Nephron (organoid): ENCODE data around the gene NCKAP5L.

Experiments used
- H3K27ac Mint-ChIP-seq, 3 experiments: 2 replicates each; pipeline ENCODE4 v1.8.0; 2020; ENCODE audit warnings: mixed read lengths in 3 of 3, mild to moderate bottlenecking in 2 of 3, moderate library complexity in 1 of 3
- H3K27me3 Mint-ChIP-seq: 2 replicates; pipeline ENCODE4 v1.8.0; 2021; ENCODE audit warnings: low read depth, mild to moderate bottlenecking, moderate library complexity, mixed read lengths
- H3K36me3 Mint-ChIP-seq: 2 replicates; pipeline ENCODE4 v1.8.0; 2020; ENCODE audit warnings: low read depth, mixed read lengths
- H3K4me1 Mint-ChIP-seq: 2 replicates; pipeline ENCODE4 v1.8.0; 2020; ENCODE audit warnings: mixed read lengths
- H3K4me3 Mint-ChIP-seq, 3 experiments: 2 replicates each; pipeline ENCODE4 v1.8.0; 2020; ENCODE audit warnings: mild to moderate bottlenecking in 3 of 3, mixed read lengths in 3 of 3, moderate library complexity in 2 of 3
- H3K9me3 Mint-ChIP-seq: 2 replicates; pipeline ENCODE4 v1.8.0; 2020; ENCODE audit warnings: mixed read lengths
- CTCF ChIP-seq, 3 experiments: fragments of 200-600 bp; sonication (generic); IDR thresholded peaks; one replicate each; pipeline ENCODE4 v1.5.0; 2021; ENCODE audit warnings: antibody characterized with exemption in 3 of 3; ENCODE audit not compliant: unreplicated experiment in 3 of 3

Gene NCKAP5L

GRCh38 chr12:49794811-49795653 is 33.2 kb downstream of the NCKAP5L start:
- H3K4me3 Mint-ChIP-seq, result no peak overlapping the region
- H3K27me3 Mint-ChIP-seq, result no peaks in the 10 kb centered on the region
- H3K36me3 Mint-ChIP-seq, result peaks cover 12% of the 10 kb centered on the region
- H3K27ac Mint-ChIP-seq, result no peak overlapping the region
- no peaks in the 10 kb centered on the region for H3K9me3 Mint-ChIP-seq
- no peak for TF ChIP-seq CTCF (IDR thresholded peaks at IDR 0.05; ENCODE audit: unreplicated experiment in 3 of 3)
- H3K4me1 Mint-ChIP-seq, result peaks cover 5% of the 10 kb centered on the region

- TF ChIP-seq CTCF (IDR thresholded peaks at IDR 0.05; ENCODE audit: unreplicated experiment in 3 of 3), result no peak
- Mint-ChIP-seq H3K27me3 (no peaks in the 10 kb centered on the region), H3K4me1 (peaks cover 3% of the 10 kb centered on the region), H3K9me3 (no peaks in the 10 kb centered on the region), H3K27ac (no peak overlapping the region), H3K36me3 (peaks cover 14% of the 10 kb centered on the region), H3K4me3 (no peak overlapping the region)
Observed at GRCh38 chr12:49794021-49794420, 34.2 kb downstream of the NCKAP5L start.

- Mint-ChIP-seq H3K4me1 (no peaks in the 10 kb centered on the region), H3K4me3 (no peak overlapping the region), H3K27me3 (no peaks in the 10 kb centered on the region), H3K27ac (no peak overlapping the region), H3K36me3 (peaks cover 14% of the 10 kb centered on the region), H3K9me3 (no peaks in the 10 kb centered on the region)
- TF ChIP-seq CTCF (IDR thresholded peaks at IDR 0.05; ENCODE audit: unreplicated experiment in 3 of 3), result no peak
Observed at GRCh38 chr12:49793620-49794019, 34.6 kb downstream of the NCKAP5L start.

GRCh38 chr12:49792976-49793580 is 35.1 kb downstream of the NCKAP5L start:
- H3K4me1 Mint-ChIP-seq, result no peaks in the 10 kb centered on the region
- no peak overlapping the region for H3K27ac Mint-ChIP-seq
- H3K36me3 Mint-ChIP-seq, result peaks cover 14% of the 10 kb centered on the region
- TF ChIP-seq CTCF (IDR thresholded peaks at IDR 0.05; ENCODE audit: unreplicated experiment in 3 of 3), result no peak
- no peaks in the 10 kb centered on the region for H3K9me3 Mint-ChIP-seq
- H3K27me3 Mint-ChIP-seq, result no peaks in the 10 kb centered on the region
- no peak overlapping the region for H3K4me3 Mint-ChIP-seq

- H3K9me3 Mint-ChIP-seq, result no peaks in the 10 kb centered on the region
- peaks cover 4% of the 10 kb centered on the region for H3K4me1 Mint-ChIP-seq
- no peak overlapping the region for H3K27ac Mint-ChIP-seq
- TF ChIP-seq CTCF (IDR thresholded peaks at IDR 0.05; ENCODE audit: unreplicated experiment in 3 of 3), result no peak
- H3K4me3 Mint-ChIP-seq, result no peak overlapping the region
- peaks cover 19% of the 10 kb centered on the region for H3K36me3 Mint-ChIP-seq
- H3K27me3 Mint-ChIP-seq, result no peaks in the 10 kb centered on the region
Observed at GRCh38 chr12:49792181-49792970, 35.8 kb downstream of the NCKAP5L start.
